CD14-positive monocyte (primary cell): ENCODE results near the gene SHPK. TPM values are rescaled to one million over a fixed set of nuclear protein-coding genes. Genes with fewer than 3 reads are reported as not detected.

Experiments used
- DNase-seq, 3 donors: peaks; one replicate each; pipeline ENCODE4 v3.0.0-alpha.2; 2011 to 2022
- H2AFZ ChIP-seq: 2 replicates; pipeline ENCODE4 v1.6.0; 2012; ENCODE audit warnings: mild to moderate bottlenecking, low read depth, low read length, inconsistent platforms; ENCODE audit not compliant: insufficient read depth, poor library complexity, severe bottlenecking
- H3K27ac ChIP-seq, 2 donors: 1 replicate in 1 of 2; 2 replicates in 1 of 2; pipeline ENCODE4 v1.5.1; 2012 to 2013; ENCODE audit warnings: low read length in 2 of 2, control low read depth in 1 of 2, inconsistent platforms in 1 of 2, low read depth in 1 of 2, mild to moderate bottlenecking in 1 of 2
- H3K27me3 ChIP-seq, 2 donors: one replicate each; pipeline versions ENCODE4 v1.6.0 to v1.6.1; 2011 to 2013; ENCODE audit warnings: low read length in 2 of 2; ENCODE audit not compliant: control insufficient read depth in 2 of 2, insufficient read depth in 2 of 2
- H3K36me3 ChIP-seq, 2 donors: replicated peaks in 1 of 2; 1 replicate in 1 of 2; 2 replicates in 1 of 2; pipeline versions ENCODE4 v1.5.1 to v1.6.1; 2012 to 2013; ENCODE audit warnings: low read length in 2 of 2, control low read depth in 1 of 2, inconsistent platforms in 1 of 2, mild to moderate bottlenecking in 1 of 2; ENCODE audit not compliant: insufficient read depth in 2 of 2, control insufficient read depth in 1 of 2
- H3K4me1 ChIP-seq, 2 donors: 1 replicate in 1 of 2; 2 replicates in 1 of 2; pipeline versions ENCODE4 v1.5.1 to v1.6.1; 2012 to 2013; ENCODE audit warnings: low read length in 2 of 2, control low read depth in 1 of 2, inconsistent platforms in 1 of 2, mild to moderate bottlenecking in 1 of 2, moderate library complexity in 1 of 2; ENCODE audit not compliant: insufficient read depth in 2 of 2, control insufficient read depth in 1 of 2
- H3K4me2 ChIP-seq: replicated peaks from 2 replicates; pipeline ENCODE3; 2012; ENCODE audit warnings: low read length, moderate library complexity, mild to moderate bottlenecking; ENCODE audit not compliant: poor library complexity, severe bottlenecking; ENCODE audit errors: extremely low read depth
- H3K4me3 ChIP-seq, 3 experiments: fragments of 200-600 bp in 1 of 3; sonication (generic) in 1 of 3; replicated peaks in 1 of 3; 1 replicate in 2 of 3; 2 replicates in 1 of 3; pipeline ENCODE4 v1.5.1; 2011 to 2013; ENCODE audit warnings: low read length in 3 of 3, mild to moderate bottlenecking in 3 of 3, control low read depth in 2 of 3, low read depth in 2 of 3, inconsistent platforms in 1 of 3, moderate library complexity in 1 of 3
- H3K79me2 ChIP-seq: 2 replicates; pipeline ENCODE4 v1.6.0; 2012; ENCODE audit warnings: mild to moderate bottlenecking, control low read depth, inconsistent platforms, low read length, moderate library complexity; ENCODE audit not compliant: insufficient read depth
- H3K9ac ChIP-seq: 2 replicates; pipeline ENCODE4 v1.6.0; 2017; ENCODE audit warnings: low read length, mild to moderate bottlenecking; ENCODE audit not compliant: insufficient read depth, poor library complexity, severe bottlenecking
- H3K9me3 ChIP-seq, 2 donors: replicated peaks in 1 of 2; 1 replicate in 1 of 2; 2 replicates in 1 of 2; pipeline versions ENCODE4 v1.5.1 to v1.6.1; 2012 to 2013; ENCODE audit warnings: low read length in 2 of 2, control low read depth in 1 of 2; ENCODE audit not compliant: control insufficient read depth in 1 of 2, insufficient read depth in 1 of 2
- H4K20me1 ChIP-seq: 2 replicates; pipeline ENCODE4 v1.6.0; 2012; ENCODE audit warnings: mild to moderate bottlenecking, low read length, control low read depth, moderate library complexity; ENCODE audit not compliant: insufficient read depth
- H3K27ac Mint-ChIP-seq, 7 donors: one replicate each; pipeline ENCODE4 v1.8.0; 2020; ENCODE audit warnings: mild to moderate bottlenecking in 7 of 7, mixed read lengths in 7 of 7, moderate library complexity in 6 of 7, inconsistent platforms in 2 of 7
- H3K27me3 Mint-ChIP-seq, 3 donors: one replicate each; pipeline ENCODE4 v1.8.0; 2021 to 2022; ENCODE audit warnings: low read depth in 3 of 3, mild to moderate bottlenecking in 3 of 3, mixed read lengths in 3 of 3, moderate library complexity in 3 of 3, inconsistent platforms in 1 of 3
- H3K36me3 Mint-ChIP-seq, 2 donors: one replicate each; pipeline ENCODE4 v1.8.0; 2020; ENCODE audit warnings: mixed read lengths in 2 of 2, inconsistent platforms in 1 of 2, mild to moderate bottlenecking in 1 of 2
- H3K4me1 Mint-ChIP-seq: one replicate; pipeline ENCODE4 v1.8.0; 2020; ENCODE audit warnings: mild to moderate bottlenecking, mixed read lengths
- H3K4me3 Mint-ChIP-seq, 2 donors: one replicate each; pipeline ENCODE4 v1.8.0; 2020; ENCODE audit warnings: mild to moderate bottlenecking in 2 of 2, mixed read lengths in 2 of 2, moderate library complexity in 1 of 2
- H3K9me3 Mint-ChIP-seq, 7 donors: one replicate each; pipeline ENCODE4 v1.8.0; 2020 to 2022; ENCODE audit warnings: mixed read lengths in 7 of 7, mild to moderate bottlenecking in 6 of 7, moderate library complexity in 6 of 7, inconsistent platforms in 2 of 7
- WGBS: methylation state at CpG from one replicate; pipeline ENCODE4 v1.1.5; 2013; ENCODE audit warnings: missing lambda C conversion rate; ENCODE audit not compliant: insufficient coverage; 5-methylcytosine and 5-hydroxymethylcytosine counted together
- intact Hi-C, 2 donors: fragments of 100-400 bp; cut with micrococcal nuclease; formaldehyde crosslinking; loops; one replicate each; pipeline versions ENCODE4 v1.15.0 to v1.15.1; 2023
- polyA plus RNA-seq, 3 donors: library from polyadenylated mRNA; depleted of rRNA in 1 of 3; unstranded in 2 of 3; stranded (reverse) in 1 of 3; fragments of 300-500 nt in 2 of 3; fragments of >200 nt in 1 of 3; fragmentation: Illumina TruSeq in 2 of 3; gene quantifications; 1 replicate in 2 of 3; 2 replicates in 1 of 3; pipeline ENCODE4 v1.2.3, GENCODE V29; 2012 to 2021
- TF ChIP-seq, protein P1 (sequence below): fragments of 200-600 bp; IDR thresholded peaks from one replicate; pipeline ENCODE4 v1.8.0; 2022; ENCODE audit warnings: antibody characterized with exemption, mild to moderate bottlenecking

SHPK gene
- polyA plus RNA-seq, 3 donors, result 4.3 to 4.6 (median 4.6) TPM

DNA sequence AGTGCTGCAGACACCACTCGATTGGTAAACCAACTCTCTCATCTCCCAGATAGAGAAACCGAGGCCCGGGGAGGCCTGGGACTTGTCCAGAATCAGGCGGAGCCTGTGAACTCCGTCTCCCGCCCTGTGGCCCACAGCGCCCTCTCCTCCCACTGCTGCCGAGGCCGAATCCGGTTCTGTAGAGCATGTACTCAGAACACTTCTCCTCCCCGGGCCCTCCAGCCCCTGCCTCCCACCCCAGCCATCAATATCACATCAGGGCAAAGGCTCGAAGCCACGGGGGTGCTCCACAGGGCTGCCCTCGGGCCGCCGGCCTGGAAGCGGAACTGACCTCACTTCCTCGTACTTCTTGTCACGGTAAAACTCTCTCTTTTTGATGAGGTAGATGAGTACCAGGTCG is 45.5 kb upstream of the SHPK start:
- peak overlapping the region in 3 of 7 donors; percentile 66 to 72 (median 66) for H3K27ac Mint-ChIP-seq
- Histone ChIP-seq H3K27ac (no peak overlapping the region), H3K36me3 (no peaks in the 10 kb centered on the region), H4K20me1 (no peaks in the 10 kb centered on the region), H3K9me3 (no peaks in the 10 kb centered on the region), H3K27me3 (no peaks in the 10 kb centered on the region), H3K4me3 (no peak overlapping the region), H3K79me2 (no peaks in the 10 kb centered on the region), H3K4me2 (no peak overlapping the region), H2AFZ (peak overlapping the region; percentile 20), H3K4me1 (peaks cover 18 to 32% of the 10 kb centered on the region in 2 donors), H3K9ac (no peak overlapping the region)
- 98% methylated on average over 11 of the region's 20 CpGs for WGBS
- peaks cover 6 to 15% (median 10%) of the 10 kb centered on the region in 3 donors for H3K27me3 Mint-ChIP-seq
- H3K4me3 Mint-ChIP-seq, result peak overlapping the region; percentile 22 to 63
- H3K4me1 Mint-ChIP-seq, result peaks cover 28% of the 10 kb centered on the region
- H3K36me3 Mint-ChIP-seq, result no peaks in the 10 kb centered on the region
- DNase-seq, result peak in 1 of 3 donors; percentile 28
- intact Hi-C loops, result loop anchor here (5.0 kb wide), 2 partner anchors 41 to 146 kb away; partner anchors contain the start of gene HASPIN (in 2 of the 2)
- peaks cover 0 to 3% (median 0%) of the 10 kb centered on the region in 7 donors for H3K9me3 Mint-ChIP-seq
- TF ChIP-seq, protein P1, sequence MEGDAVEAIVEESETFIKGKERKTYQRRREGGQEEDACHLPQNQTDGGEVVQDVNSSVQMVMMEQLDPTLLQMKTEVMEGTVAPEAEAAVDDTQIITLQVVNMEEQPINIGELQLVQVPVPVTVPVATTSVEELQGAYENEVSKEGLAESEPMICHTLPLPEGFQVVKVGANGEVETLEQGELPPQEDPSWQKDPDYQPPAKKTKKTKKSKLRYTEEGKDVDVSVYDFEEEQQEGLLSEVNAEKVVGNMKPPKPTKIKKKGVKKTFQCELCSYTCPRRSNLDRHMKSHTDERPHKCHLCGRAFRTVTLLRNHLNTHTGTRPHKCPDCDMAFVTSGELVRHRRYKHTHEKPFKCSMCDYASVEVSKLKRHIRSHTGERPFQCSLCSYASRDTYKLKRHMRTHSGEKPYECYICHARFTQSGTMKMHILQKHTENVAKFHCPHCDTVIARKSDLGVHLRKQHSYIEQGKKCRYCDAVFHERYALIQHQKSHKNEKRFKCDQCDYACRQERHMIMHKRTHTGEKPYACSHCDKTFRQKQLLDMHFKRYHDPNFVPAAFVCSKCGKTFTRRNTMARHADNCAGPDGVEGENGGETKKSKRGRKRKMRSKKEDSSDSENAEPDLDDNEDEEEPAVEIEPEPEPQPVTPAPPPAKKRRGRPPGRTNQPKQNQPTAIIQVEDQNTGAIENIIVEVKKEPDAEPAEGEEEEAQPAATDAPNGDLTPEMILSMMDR, result no peak

GRCh38 chr17:3681057-3681456 is 45.0 kb upstream of the SHPK start:
- TF ChIP-seq, protein P1, result no peak
- 96% methylated on average over 10 of the region's 12 CpGs for WGBS
- peak overlapping the region in 2 of 7 donors; percentile 8 to 66 for H3K27ac Mint-ChIP-seq
- H3K27ac ChIP-seq, result no peak overlapping the region
- no peaks in the 10 kb centered on the region for H3K27me3 ChIP-seq
- H3K36me3 Mint-ChIP-seq, result no peaks in the 10 kb centered on the region
- intact Hi-C loops, result loop anchor here (5.0 kb wide), 2 partner anchors 41 to 146 kb away; partner anchors contain the start of gene HASPIN (in 2 of the 2)
- no peaks in the 10 kb centered on the region for H3K36me3 ChIP-seq
- H3K79me2 ChIP-seq, result no peaks in the 10 kb centered on the region
- peaks cover 18 to 32% of the 10 kb centered on the region in 2 donors for H3K4me1 ChIP-seq
- H3K4me3 ChIP-seq, result no peak overlapping the region
- DNase-seq, result no peak
- H3K4me1 Mint-ChIP-seq, result peaks cover 28% of the 10 kb centered on the region
- no peaks in the 10 kb centered on the region for H3K9me3 ChIP-seq
- no peak overlapping the region for H3K9ac ChIP-seq
- H3K4me2 ChIP-seq, result no peak overlapping the region
- H3K9me3 Mint-ChIP-seq, result peaks cover 0 to 3% (median 0%) of the 10 kb centered on the region in 7 donors
- H4K20me1 ChIP-seq, result no peaks in the 10 kb centered on the region
- H2AFZ ChIP-seq, result no peak overlapping the region
- H3K4me3 Mint-ChIP-seq, result no peak overlapping the region
- peaks cover 7 to 15% (median 12%) of the 10 kb centered on the region in 3 donors for H3K27me3 Mint-ChIP-seq
